B cell (primary cell): ENCODE results near the gene UMAD1. TPM values are rescaled to one million over a fixed set of nuclear protein-coding genes. Genes with fewer than 3 reads are reported as not detected.

Source experiments
- ATAC-seq: fragments of 200-7000 bp; cut with Tn5 transposase; one replicate; pipeline ENCODE4 v1.10.0; 2021; ENCODE audit warnings: low read depth, mild to moderate bottlenecking, moderate number of reproducible peaks, moderate library complexity
- CTCF ChIA-PET: fragments of 350-600 bp; sonication (Branson Sonifier 250); formaldehyde crosslinking; loops from one replicate; lab custom pipeline; 2021; ENCODE audit warnings: antibody characterized with exemption, inconsistent platforms; lab: Charles Lee
- POLR2A ChIA-PET: fragments of 350-600 bp; sonication (Branson Sonifier 250); formaldehyde crosslinking; loops from one replicate; lab custom pipeline; 2021; ENCODE audit warnings: antibody characterized with exemption; lab: Charles Lee
- DNase-seq: peaks from one replicate; pipeline ENCODE4 v3.0.0; 2013
- H2AFZ ChIP-seq: 2 replicates; pipeline ENCODE4 v1.6.1; 2012; ENCODE audit warnings: mild to moderate bottlenecking, low read depth, low read length; ENCODE audit not compliant: insufficient read depth, poor library complexity, severe bottlenecking
- H3K27ac ChIP-seq, 2 donors: 1 replicate in 1 of 2; 2 replicates in 1 of 2; pipeline ENCODE4 v1.5.1; 2012 to 2013; ENCODE audit warnings: low read length in 2 of 2, mild to moderate bottlenecking in 2 of 2, moderate library complexity in 1 of 2
- H3K27me3 ChIP-seq, 4 experiments: fragments of 200-600 bp in 1 of 4; sonication (generic) in 1 of 4; replicated peaks in 1 of 4; 1 replicate in 2 of 4; 2 replicates in 2 of 4; pipeline versions ENCODE4 v1.6.1 to v1.7.0; 2013 to 2016; ENCODE audit warnings: low read length in 3 of 4, mild to moderate bottlenecking in 2 of 4, mixed read lengths in 1 of 4, moderate library complexity in 1 of 4; ENCODE audit not compliant: insufficient read depth in 4 of 4, control insufficient read depth in 3 of 4; ENCODE audit errors: control extremely low read depth in 1 of 4
- H3K36me3 ChIP-seq, 2 experiments: replicated peaks in 1 of 2; 1 replicate in 1 of 2; 2 replicates in 1 of 2; pipeline versions ENCODE4 v1.6.1 to v1.7.1; 2013; ENCODE audit warnings: low read length in 1 of 2; ENCODE audit not compliant: insufficient read depth in 2 of 2, control insufficient read depth in 1 of 2; ENCODE audit errors: control extremely low read depth in 1 of 2, extremely low read depth in 1 of 2
- H3K4me1 ChIP-seq, 2 donors: fragments of 200-600 bp in 1 of 2; sonication (generic) in 1 of 2; 1 replicate in 1 of 2; 2 replicates in 1 of 2; pipeline versions ENCODE4 v1.5.1 to v1.6.1; 2013 to 2017; ENCODE audit warnings: low read length in 2 of 2; ENCODE audit not compliant: control insufficient read depth in 2 of 2, insufficient read depth in 2 of 2
- H3K4me2 ChIP-seq: replicated peaks from 2 replicates; pipeline ENCODE3; 2012; ENCODE audit warnings: mild to moderate bottlenecking, low read depth, low read length; ENCODE audit not compliant: poor library complexity, severe bottlenecking
- H3K4me3 ChIP-seq, 5 experiments: fragments of 200-600 bp in 1 of 5; sonication (generic) in 1 of 5; 1 replicate in 3 of 5; 2 replicates in 2 of 5; pipeline versions ENCODE4 v1.5.1 to v1.7.0; 2011 to 2016; ENCODE audit warnings: low read length in 4 of 5, mild to moderate bottlenecking in 4 of 5, low read depth in 2 of 5, control low read depth in 1 of 5, moderate library complexity in 1 of 5; ENCODE audit not compliant: insufficient read depth in 1 of 5; ENCODE audit errors: control extremely low read depth in 1 of 5, extremely low read depth in 1 of 5
- H3K79me2 ChIP-seq: fragments of 200-600 bp; sonication (generic); one replicate; pipeline ENCODE4 v1.6.0; 2016; ENCODE audit warnings: low read length; ENCODE audit not compliant: control insufficient read depth, insufficient read depth
- H3K9ac ChIP-seq: fragments of 200-600 bp; sonication (generic); 2 replicates; pipeline ENCODE4 v1.6.1; 2017; ENCODE audit warnings: mild to moderate bottlenecking, low read length, moderate library complexity
- H3K9me3 ChIP-seq, 3 donors: one replicate each; pipeline versions ENCODE4 v1.6.1 to v1.7.1; 2013; ENCODE audit warnings: low read length in 2 of 3; ENCODE audit not compliant: control insufficient read depth in 2 of 3, insufficient read depth in 1 of 3; ENCODE audit errors: control extremely low read depth in 1 of 3
- H4K20me1 ChIP-seq: 2 replicates; pipeline ENCODE4 v1.6.0; 2012; ENCODE audit warnings: mild to moderate bottlenecking, low read length; ENCODE audit not compliant: insufficient read depth, control insufficient read depth, poor library complexity, severe bottlenecking
- H3K27ac Mint-ChIP-seq: one replicate; pipeline ENCODE4 v1.8.0; 2021; ENCODE audit warnings: mixed read lengths
- H3K27me3 Mint-ChIP-seq: one replicate; pipeline ENCODE4 v1.8.0; 2021; ENCODE audit warnings: mixed read lengths
- H3K4me1 Mint-ChIP-seq: one replicate; pipeline ENCODE4 v1.8.0; 2021; ENCODE audit warnings: mixed read lengths
- H3K4me3 Mint-ChIP-seq: one replicate; pipeline ENCODE4 v1.8.0; 2021; ENCODE audit warnings: mixed read lengths
- H3K9me3 Mint-ChIP-seq: one replicate; pipeline ENCODE4 v1.8.0; 2022; ENCODE audit warnings: mixed read lengths; ENCODE audit not compliant: insufficient read depth
- EZH2 ChIP-seq: IDR thresholded peaks from 2 replicates; pipeline ENCODE4 v1.6.1; 2012; ENCODE audit warnings: borderline replicate concordance, low read depth, mild to moderate bottlenecking, moderate library complexity, low read length; ENCODE audit not compliant: insufficient read depth, poor library complexity, severe bottlenecking
- WGBS: methylation state at CpG from one replicate; pipeline ENCODE4 v1.1.5; 2013; ENCODE audit warnings: missing lambda C conversion rate; ENCODE audit not compliant: insufficient coverage; 5-methylcytosine and 5-hydroxymethylcytosine counted together
- intact Hi-C: fragments of 100-400 bp; cut with micrococcal nuclease; formaldehyde crosslinking; loops from one replicate; pipeline ENCODE4 v1.10.0; 2022
- polyA plus RNA-seq: library from polyadenylated mRNA; depleted of rRNA; stranded (reverse); fragments of >200 nt; gene quantifications from 2 replicates; pipeline ENCODE4 v1.2.3, GENCODE V29; 2012
- total RNA-seq, 2 donors: library from RNA; stranded (reverse); fragments of 120-200 nt in 1 of 2; gene quantifications; 1 replicate in 1 of 2; 2 replicates in 1 of 2; pipeline versions ENCODE4 v1.2.3 to v1.2.4, GENCODE V29; 2013 to 2022
- TF ChIP-seq, protein P1 (sequence below): fragments of 200-600 bp; IDR thresholded peaks from one replicate; pipeline ENCODE4 v1.8.0; 2022; ENCODE audit warnings: antibody characterized with exemption, mild to moderate bottlenecking

Gene UMAD1
- total and polyA plus RNA-seq, 2 donors (not counting 1 experiment from before 2014, with no cell fraction given): 11.6 to 25.9 TPM

DNA sequence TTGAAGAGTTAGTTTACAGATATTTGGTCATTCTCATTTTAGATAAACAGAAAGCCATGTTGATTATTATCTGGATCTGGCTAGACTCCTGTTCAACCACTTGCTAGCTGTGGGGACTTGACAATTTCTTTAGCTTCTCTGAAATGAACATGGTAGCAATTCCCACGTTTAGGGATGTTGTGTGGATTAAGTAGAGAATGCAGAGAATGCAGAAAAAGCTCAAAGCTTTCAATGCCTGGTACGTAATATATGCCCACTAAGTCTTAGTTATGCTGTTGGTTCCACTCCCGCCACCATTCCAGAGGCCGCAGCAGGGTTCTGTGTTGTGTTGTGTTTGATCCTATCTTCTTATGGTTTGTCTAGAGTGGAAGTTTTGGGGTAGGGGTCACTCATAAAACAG is 117.0 kb downstream of the UMAD1 start:
- H3K36me3 ChIP-seq: no peaks in the 10 kb centered on the region
- no peak overlapping the region for H3K4me2 ChIP-seq
- no peak overlapping the region for H3K4me3 ChIP-seq
- no peak for TF ChIP-seq EZH2
- TF ChIP-seq, protein P1, sequence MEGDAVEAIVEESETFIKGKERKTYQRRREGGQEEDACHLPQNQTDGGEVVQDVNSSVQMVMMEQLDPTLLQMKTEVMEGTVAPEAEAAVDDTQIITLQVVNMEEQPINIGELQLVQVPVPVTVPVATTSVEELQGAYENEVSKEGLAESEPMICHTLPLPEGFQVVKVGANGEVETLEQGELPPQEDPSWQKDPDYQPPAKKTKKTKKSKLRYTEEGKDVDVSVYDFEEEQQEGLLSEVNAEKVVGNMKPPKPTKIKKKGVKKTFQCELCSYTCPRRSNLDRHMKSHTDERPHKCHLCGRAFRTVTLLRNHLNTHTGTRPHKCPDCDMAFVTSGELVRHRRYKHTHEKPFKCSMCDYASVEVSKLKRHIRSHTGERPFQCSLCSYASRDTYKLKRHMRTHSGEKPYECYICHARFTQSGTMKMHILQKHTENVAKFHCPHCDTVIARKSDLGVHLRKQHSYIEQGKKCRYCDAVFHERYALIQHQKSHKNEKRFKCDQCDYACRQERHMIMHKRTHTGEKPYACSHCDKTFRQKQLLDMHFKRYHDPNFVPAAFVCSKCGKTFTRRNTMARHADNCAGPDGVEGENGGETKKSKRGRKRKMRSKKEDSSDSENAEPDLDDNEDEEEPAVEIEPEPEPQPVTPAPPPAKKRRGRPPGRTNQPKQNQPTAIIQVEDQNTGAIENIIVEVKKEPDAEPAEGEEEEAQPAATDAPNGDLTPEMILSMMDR: no peak
- Mint-ChIP-seq H3K4me3 (no peak overlapping the region), H3K9me3 (no peaks in the 10 kb centered on the region), H3K27ac (no peak overlapping the region), H3K4me1 (peaks cover 22% of the 10 kb centered on the region), H3K27me3 (no peaks in the 10 kb centered on the region)
- H3K27ac ChIP-seq: no peak overlapping the region
- POLR2A ChIA-PET: no interaction called here
- H2AFZ ChIP-seq: no peak overlapping the region
- peaks cover 11 to 13% of the 10 kb centered on the region in 2 donors for H3K4me1 ChIP-seq
- WGBS: 95% methylated on average over 4 of the region's 4 CpGs
- no peaks in the 10 kb centered on the region for H3K27me3 ChIP-seq
- DNase-seq (no peak), ATAC-seq (no peak)
- intact Hi-C loops: no loop called here
- no peaks in the 10 kb centered on the region for H4K20me1 ChIP-seq
- no peaks in the 10 kb centered on the region for H3K9me3 ChIP-seq
- CTCF ChIA-PET: no interaction called here
- peaks cover 7% of the 10 kb centered on the region for H3K79me2 ChIP-seq
- no peak overlapping the region for H3K9ac ChIP-seq

DNA sequence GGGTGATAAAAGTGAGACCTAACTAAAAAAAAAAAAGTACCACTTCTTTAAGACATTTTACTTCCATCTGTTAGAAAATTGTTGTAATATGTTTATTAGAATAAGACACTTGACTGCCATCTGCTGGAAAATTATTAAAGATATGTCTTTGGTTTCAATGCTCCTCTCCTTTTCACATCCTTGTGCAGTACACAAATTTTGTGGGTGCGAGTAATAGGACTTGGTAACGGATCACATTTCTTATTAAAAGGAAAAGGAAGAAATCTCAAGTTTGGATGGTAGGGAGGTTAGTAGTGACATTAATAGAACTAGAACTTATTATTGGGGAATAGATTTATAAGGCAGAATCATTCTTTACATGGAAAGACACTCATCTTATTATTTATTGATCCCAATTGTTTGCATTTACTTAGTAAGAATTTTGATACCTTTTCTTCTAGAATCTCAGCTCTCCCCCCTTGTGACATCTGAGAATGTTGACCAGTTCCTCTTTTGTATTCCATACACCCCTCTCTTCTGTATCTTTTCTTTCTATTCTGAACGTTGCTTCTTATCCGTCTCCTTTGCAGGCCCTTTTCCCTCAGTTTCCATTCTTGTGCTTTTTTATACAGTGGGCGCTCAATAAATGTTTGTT is 120.9 kb downstream of the UMAD1 start:
- Histone ChIP-seq H2AFZ (peak overlapping the region; percentile 70), H3K4me2 (peak overlapping the region; percentile 78), H3K79me2 (peaks cover 11% of the 10 kb centered on the region), H3K27me3 (no peaks in the 10 kb centered on the region), H3K9ac (peak overlapping the region; percentile 77), H3K9me3 (no peaks in the 10 kb centered on the region), H3K36me3 (no peaks in the 10 kb centered on the region), H3K4me3 (peak overlapping the region; percentile 46 to 73 (median 60)), H3K27ac (peak overlapping the region; percentile 47 to 75), H3K4me1 (peaks cover 17 to 22% of the 10 kb centered on the region in 2 donors), H4K20me1 (no peaks in the 10 kb centered on the region)
- peaks cover 35% of the 10 kb centered on the region for H3K4me1 Mint-ChIP-seq
- ChIA-PET POLR2A (interaction anchor here (1.0 kb wide), 1 partner anchor 121 kb away, joined by 5 read pairs; the partner anchor contains the start of gene UMAD1), CTCF (interaction anchor here (1.0 to 3.2 kb wide), 9 partner anchors 8 to 453 kb away, joined by 3 to 31 read pairs (median 6); no protein-coding TSS in a partner anchor)
- DNase-seq (peak; percentile 63), ATAC-seq (peak; percentile 64)
- intact Hi-C loops: loop anchor here (1.0 to 5.0 kb wide), 6 partner anchors 80 to 431 kb away; partner anchors contain the start of gene UMAD1
- TF ChIP-seq, protein P1: peak; percentile 68
- TF ChIP-seq EZH2: no peak
- peak overlapping the region; percentile 91 for H3K4me3 Mint-ChIP-seq
- no peaks in the 10 kb centered on the region for H3K27me3 Mint-ChIP-seq
- H3K9me3 Mint-ChIP-seq: no peaks in the 10 kb centered on the region
- peak overlapping the region; percentile 89 for H3K27ac Mint-ChIP-seq
- 80% methylated on average over 1 of the region's 5 CpGs for WGBS
